ENCODE measurements around the gene FGF14.

- TF ChIP-seq CTCF (IDR thresholded peaks at IDR 0.05) (no peak), POLR2A (IDR thresholded peaks at IDR 0.05) (no peak)
Observed at GRCh38 chr13:102286326-102286725, 115.5 kb downstream of the FGF14 start.
